HUES48 (cell line): ENCODE measurements around the gene ADAMTS6.
A peak's percentile ranks its signal among the peaks of the same experiment; 100 is the strongest.

ENCODE experiments used
- H3K27ac ChIP-seq: one replicate; pipeline ENCODE4 v1.7.0; 2013; ENCODE audit warnings: low read depth, low read length, inconsistent platforms
- H3K27me3 ChIP-seq: 2 replicates; pipeline ENCODE4 v1.6.1; 2013; ENCODE audit warnings: mild to moderate bottlenecking, low read length; ENCODE audit not compliant: control insufficient read depth, insufficient read depth
- H3K36me3 ChIP-seq: 2 replicates; pipeline ENCODE4 v1.6.1; 2013; ENCODE audit warnings: low read length; ENCODE audit not compliant: control insufficient read depth, insufficient read depth
- H3K4me1 ChIP-seq: 2 replicates; pipeline ENCODE4 v1.6.1; 2013; ENCODE audit warnings: mild to moderate bottlenecking, low read length; ENCODE audit not compliant: control insufficient read depth, insufficient read depth
- H3K4me3 ChIP-seq: 2 replicates; pipeline ENCODE4 v1.5.1; 2013; ENCODE audit warnings: mild to moderate bottlenecking, low read depth, low read length
- H3K9ac ChIP-seq: 2 replicates; pipeline ENCODE4 v1.6.1; 2013; ENCODE audit warnings: mild to moderate bottlenecking, low read depth, low read length, moderate library complexity
- H3K9me3 ChIP-seq: 2 replicates; pipeline ENCODE4 v1.6.1; 2013; ENCODE audit warnings: low read length; ENCODE audit not compliant: control insufficient read depth, insufficient read depth

The ADAMTS6 gene

DNA sequence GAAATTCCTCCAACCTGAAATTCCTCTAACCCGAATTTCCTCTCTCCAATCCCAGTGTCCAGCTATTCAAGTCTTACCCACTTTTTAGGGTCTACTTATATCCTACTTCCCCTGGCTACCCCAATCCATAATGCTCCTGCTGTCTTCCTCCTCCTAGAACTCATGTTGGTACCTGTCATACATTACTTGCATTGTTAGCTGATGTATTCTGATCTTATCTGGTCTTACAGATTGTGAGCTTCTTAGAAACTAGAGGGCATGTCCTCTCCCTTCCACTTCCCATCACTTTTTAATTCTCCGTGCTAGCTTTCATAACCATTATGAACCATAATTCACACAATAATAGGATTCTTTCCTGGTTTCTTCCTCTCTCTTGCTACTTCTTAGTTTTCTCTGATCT, 376.9 kb downstream of the ADAMTS6 start:
- H3K27ac ChIP-seq: no peak overlapping the region
- H3K9ac ChIP-seq: no peak overlapping the region

DNA sequence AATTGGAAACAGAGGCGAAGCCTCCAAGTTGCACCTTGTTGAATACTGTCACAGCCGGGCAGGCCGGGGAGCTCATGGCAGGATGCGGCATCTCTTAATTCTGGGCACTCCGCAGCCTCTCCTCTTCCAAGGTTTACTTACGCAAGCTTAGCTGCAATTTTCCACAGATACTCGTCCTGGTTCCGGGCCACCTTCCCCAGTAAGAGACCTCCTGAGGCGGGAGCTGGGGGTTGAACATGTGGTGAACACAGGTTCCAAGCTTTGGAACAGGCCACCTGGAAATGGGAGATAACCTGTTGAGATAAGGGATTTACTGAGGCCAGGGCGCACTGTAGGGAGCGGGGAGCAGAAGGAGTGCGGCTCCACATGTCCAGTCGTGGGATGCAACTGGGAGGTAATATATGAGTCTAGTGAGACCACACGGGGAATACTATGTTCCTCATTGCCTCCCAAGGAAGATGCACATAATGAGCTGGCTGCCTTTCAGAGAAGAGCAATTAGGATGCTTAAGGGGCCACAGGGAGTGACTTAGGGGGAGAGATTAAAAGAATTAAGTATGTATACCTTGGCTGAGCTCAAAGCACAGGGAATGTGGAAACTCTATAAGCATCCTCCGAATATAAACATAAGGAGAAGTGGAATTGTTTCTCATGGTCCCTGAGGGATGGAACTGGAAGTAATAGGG, 377.8 kb downstream of the ADAMTS6 start:
- no peak overlapping the region for H3K27ac ChIP-seq
- H3K9ac ChIP-seq: no peak overlapping the region
- H3K27me3 ChIP-seq: no peaks in the 10 kb centered on the region

More for the DNA sequence above, 376.9 kb downstream of the ADAMTS6 start:
- Histone ChIP-seq H3K36me3 (no peaks in the 10 kb centered on the region), H3K4me1 (peaks cover 16% of the 10 kb centered on the region), H3K27me3 (no peaks in the 10 kb centered on the region), H3K4me3 (no peak overlapping the region), H3K9me3 (no peaks in the 10 kb centered on the region)

DNA sequence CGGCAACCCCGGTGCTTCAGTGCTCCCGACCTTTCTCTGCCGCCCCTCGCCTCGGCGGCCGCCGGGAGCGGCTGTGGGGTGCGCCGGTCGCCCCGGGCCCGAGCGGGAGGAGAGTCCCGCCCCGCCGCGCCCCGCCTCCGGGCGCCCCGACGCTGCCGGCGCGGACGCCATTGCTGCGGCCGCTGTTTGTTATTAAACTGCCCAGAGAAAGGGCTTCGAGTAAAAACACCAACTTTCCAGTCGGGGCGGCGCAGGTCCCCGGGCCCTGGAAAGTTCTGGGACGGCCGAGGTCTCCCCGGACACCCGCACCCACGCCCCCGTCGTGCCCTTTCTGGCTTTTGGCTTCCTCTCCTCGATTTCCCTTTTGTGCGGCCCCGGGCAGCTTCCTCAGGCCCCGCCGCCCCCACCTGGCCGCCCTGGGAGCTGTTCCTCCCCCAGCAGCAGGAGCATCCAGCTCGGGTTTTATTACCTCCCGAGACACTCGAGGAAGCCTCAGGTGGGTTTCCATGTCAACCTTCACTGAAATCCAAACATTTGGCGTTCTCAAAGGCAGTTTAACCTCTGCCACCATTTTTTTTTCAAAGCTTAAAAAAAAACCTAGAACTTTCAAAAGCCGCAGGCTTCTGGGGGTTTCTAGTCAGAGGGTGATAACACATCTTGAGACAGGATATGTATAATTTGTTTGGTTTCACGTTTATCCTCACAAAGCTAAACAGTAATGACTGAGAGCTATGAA, 378.6 kb downstream of the ADAMTS6 start:
- no peak overlapping the region for H3K27ac ChIP-seq
- peaks cover 16% of the 10 kb centered on the region for H3K4me1 ChIP-seq
- H3K27me3 ChIP-seq: no peaks in the 10 kb centered on the region
- H3K9me3 ChIP-seq: no peaks in the 10 kb centered on the region
- H3K36me3 ChIP-seq: no peaks in the 10 kb centered on the region
- H3K4me3 ChIP-seq: peak overlapping the region; percentile 35; the same call in 1 of the 2 replicates
- H3K9ac ChIP-seq: peak overlapping the region; percentile 60

More for the DNA sequence above, 377.8 kb downstream of the ADAMTS6 start:
- Histone ChIP-seq H3K4me1 (peaks cover 16% of the 10 kb centered on the region), H3K36me3 (no peaks in the 10 kb centered on the region), H3K4me3 (no peak overlapping the region), H3K9me3 (no peaks in the 10 kb centered on the region)

DNA sequence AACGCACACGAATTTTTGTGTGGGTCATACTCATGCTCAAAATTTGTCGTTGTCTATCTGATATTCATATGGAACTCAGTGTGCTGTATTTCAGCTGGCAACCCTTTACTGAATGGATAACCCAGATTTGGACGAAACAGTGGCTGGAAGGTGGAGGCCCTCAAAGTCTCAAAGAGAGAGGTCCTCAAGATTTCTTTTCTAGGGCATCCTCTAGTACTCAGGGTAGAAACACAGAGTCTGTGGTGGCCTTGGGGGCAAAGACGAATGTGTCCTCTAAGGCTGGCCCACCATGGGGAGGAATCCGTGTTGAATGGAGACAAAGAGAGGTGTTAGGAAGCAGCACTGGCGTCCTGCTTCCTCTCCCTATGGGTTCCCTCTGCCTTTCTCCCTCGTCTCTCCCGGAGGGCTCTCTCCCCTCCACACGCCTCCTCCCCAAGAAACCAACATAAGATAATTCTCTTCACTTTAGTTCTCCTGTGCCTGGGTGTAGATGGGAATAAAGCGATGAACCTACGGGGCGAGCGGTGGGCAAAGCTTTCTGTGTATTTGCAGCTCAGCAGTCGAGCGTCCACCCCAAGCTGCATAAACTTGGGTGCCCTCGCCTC, 379.2 kb downstream of the ADAMTS6 start:
- Histone ChIP-seq H3K9ac (peak overlapping the region; percentile 60), H3K27ac (no peak overlapping the region)

DNA sequence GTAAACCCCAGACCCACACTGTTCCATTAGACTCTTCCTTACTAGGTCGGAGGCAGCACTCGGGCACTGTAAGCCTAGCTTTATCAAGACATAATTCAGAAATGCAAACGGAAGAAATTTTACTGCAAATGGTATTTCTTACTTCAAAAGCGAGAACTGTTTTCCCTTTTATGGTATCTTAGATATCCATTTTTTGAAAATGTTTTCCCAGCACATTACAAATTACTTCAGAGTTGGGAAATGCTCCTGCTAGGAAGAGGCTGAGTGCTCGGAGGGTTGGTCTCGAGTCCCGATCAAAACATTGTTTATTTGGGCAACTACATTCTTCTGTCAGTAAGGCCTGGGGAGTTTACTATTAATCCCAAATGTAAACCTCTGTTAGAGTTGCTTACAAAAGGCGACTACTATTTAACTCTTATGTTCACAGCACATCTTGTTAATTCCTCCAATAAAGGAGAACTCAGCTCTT, 380.1 kb downstream of the ADAMTS6 start:
- Histone ChIP-seq H3K4me1 (peaks cover 16% of the 10 kb centered on the region), H3K9me3 (no peaks in the 10 kb centered on the region), H3K4me3 (no peak overlapping the region), H3K36me3 (no peaks in the 10 kb centered on the region), H3K27me3 (no peaks in the 10 kb centered on the region), H3K9ac (no peak overlapping the region), H3K27ac (no peak overlapping the region)

More for the DNA sequence above, 379.2 kb downstream of the ADAMTS6 start:
- Histone ChIP-seq H3K27me3 (no peaks in the 10 kb centered on the region), H3K4me3 (peak overlapping the region; percentile 35; the same call in 1 of the 2 replicates), H3K36me3 (no peaks in the 10 kb centered on the region), H3K4me1 (peaks cover 16% of the 10 kb centered on the region), H3K9me3 (no peaks in the 10 kb centered on the region)

DNA sequence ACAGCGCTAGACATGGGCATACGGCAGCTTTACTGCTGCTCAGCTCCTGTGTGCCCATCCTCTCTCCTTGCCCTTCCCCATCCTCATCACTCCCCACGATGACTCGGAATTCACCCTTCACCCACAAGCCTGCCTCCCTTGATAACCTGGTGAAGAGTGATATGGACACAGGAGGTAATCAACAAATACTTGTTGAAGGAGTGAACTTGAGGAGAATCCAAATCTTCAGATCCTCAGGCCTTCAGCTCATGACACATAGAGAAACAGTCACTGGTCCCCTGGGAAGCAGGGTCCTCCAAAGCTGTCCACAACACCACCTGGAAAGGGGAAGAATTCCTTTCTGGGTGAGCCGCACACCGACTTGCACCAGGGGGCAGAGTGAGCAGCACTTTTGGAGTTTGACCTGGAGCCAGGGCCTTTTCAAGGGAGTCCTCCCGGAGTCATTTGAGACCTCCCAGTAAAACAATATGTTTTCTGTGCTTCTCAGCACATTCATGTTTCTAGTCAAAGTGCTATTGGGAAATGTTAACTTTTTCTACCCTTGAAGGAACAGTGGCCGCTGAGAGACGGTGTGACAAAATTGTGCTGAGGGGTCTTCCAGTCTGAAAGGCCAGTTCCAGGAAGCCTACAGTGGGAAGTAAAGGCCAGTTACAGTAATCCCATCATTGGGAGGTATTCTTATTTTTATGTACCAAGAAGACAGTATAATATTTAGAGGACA, 380.6 kb downstream of the ADAMTS6 start:
- no peaks in the 10 kb centered on the region for H3K27me3 ChIP-seq
- no peaks in the 10 kb centered on the region for H3K9me3 ChIP-seq
- H3K36me3 ChIP-seq: no peaks in the 10 kb centered on the region
- no peak overlapping the region for H3K27ac ChIP-seq
- H3K4me3 ChIP-seq: no peak overlapping the region
- peaks cover 16% of the 10 kb centered on the region for H3K4me1 ChIP-seq
- H3K9ac ChIP-seq: no peak overlapping the region
